Stimulated activated CD8-positive, alpha-beta memory T cell treated with anti-CD3 and anti-CD28 coated beads, Interleukin-7, amount 100 ng/mL, for 24 hours (primary cell): Measurements from ENCODE around the gene PLXNB2.

Source experiments
- DNase-seq: peaks from one replicate; pipeline ENCODE4 v3.0.0-alpha.2; 2020; ENCODE audit warnings: low read depth

Gene PLXNB2

DNA sequence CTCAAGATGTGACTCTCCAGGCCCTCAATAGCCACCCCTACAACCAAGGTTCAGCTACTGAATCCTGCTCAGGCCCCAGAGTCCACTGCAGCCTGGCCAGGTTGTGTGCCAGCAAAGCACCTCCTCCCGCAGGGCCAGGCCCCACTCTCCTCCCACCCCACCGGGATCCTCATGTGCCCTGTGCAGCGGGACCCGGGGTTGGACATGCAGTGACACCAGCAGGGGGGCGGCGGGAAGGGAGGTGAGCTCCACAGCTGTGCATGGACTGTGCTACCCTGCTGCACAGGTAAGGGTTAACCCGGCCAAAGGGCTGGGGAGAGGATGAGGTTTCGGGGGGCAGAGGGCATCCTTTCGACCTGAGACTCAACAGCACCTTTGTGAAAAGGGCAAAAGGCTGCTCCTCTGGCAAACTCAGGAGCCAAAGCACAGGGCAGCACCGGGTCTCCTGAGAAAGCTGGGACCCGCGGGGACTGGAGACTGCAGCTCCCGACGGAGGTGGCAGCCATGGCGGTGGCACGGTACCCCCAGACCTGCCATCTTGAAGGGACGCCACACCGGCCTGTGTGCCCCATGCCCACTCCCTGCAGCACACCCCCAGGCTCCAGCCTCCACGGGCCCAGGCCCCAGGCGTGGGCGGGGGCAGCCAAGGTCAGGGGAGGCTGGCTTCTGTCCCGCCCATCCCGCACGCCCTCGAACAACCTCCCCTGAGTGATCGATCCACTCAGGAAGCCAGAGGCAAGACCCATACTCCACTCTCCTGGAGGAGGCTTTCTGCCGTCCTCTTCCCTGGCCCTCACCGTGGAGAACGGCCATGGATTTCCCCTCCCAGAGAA is 10.6 kb downstream of the PLXNB2 start:
- DNase-seq: no peak

DNA sequence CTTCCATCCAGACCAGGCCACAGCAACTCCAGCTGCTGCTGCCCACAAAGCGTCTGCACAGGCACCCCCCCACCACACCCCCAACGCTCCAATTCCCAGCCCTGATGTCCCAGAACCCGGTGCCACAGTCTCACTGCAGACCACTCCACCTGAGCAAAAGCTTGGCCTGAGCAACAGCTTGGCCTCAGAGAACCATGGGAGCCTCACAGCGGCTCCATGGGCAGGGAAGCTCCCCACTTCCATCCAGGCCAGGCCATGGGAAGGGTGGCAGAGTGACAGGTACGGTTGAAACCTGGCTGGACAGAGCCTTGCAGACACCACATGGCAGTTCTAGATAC is 13.2 kb downstream of the PLXNB2 start:
- no peak for DNase-seq

DNA sequence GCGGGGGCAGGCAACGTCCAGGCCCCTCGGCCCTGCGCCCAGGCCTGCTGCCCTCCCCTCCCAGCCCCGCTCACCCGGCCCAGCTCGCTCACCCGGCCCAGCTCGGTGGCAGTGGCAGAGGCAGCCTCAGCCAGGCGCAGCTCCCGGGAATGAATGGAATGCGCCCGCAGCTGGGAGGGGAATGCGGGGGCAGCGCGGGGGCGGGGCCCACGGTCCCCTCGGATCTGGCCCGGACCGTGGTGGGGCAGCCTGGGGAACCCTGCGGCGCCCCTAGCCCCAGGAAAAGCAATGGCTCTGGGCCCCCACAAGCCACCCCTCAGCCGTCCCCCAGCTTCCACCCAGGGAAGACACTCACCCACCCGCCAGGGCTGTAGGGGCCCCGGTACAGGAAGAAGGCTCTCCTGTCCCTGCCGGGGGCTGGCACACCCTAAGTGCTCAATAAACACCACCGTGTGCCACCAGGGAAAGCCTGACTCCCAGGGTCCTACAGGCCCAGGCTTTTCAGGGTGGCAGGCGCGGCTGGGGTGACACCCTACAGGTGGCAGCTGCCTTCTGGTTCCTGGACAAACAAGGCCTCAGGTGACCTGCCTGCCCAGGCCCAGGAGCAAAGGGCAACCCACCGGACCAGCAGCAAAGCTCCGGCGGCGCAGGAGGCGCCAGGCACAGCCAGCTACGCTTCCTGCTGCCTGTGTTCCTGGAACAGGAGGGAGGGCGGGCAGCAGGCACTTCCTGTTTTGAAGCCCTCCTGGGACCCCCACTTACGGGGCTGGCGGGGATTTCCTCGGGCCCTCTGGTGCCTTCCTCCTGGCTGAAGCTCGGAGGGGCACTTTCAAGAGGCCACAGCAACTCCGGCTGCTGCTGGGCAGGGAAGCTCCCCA is 13.8 kb downstream of the PLXNB2 start:
- no peak for DNase-seq

DNA sequence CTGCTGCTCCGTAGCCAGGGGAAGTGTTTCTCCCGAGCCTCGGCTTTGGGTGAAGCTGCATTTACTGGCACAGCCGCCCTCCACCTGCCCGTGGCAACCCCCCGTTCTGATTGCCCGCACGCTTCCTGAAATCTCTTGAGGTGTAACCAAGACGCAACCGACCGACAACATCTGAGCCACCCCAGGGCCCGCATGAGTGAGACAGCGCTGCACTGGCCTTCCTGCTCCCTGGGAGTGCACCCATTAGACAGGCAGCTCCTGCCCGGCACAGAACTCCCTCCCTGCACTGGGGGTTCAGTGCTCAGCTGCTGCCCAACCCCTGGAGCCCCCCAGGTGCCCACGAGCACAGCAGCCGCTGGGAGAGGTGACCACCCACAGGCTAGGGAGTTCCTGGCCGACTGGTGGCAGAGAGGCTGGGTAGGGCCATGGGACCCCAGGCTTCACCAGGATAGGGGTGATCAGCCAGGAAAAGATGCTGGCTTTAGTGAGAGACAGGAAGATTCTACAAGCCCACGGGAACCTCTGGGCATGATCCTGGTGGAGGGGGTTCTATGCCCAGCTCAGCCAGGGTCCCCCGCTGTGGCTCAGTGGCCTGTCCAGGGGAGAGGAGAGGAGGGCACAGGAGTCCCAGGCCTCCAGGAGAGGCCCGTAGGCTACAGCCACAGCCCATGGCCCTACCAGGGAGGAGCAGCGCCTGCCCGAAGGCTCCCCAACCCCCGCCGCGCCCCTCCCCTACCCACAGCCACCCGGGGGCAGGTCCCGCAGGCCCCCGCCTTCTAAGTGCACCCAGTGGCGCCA is 14.6 kb downstream of the PLXNB2 start:
- no peak for DNase-seq

DNA sequence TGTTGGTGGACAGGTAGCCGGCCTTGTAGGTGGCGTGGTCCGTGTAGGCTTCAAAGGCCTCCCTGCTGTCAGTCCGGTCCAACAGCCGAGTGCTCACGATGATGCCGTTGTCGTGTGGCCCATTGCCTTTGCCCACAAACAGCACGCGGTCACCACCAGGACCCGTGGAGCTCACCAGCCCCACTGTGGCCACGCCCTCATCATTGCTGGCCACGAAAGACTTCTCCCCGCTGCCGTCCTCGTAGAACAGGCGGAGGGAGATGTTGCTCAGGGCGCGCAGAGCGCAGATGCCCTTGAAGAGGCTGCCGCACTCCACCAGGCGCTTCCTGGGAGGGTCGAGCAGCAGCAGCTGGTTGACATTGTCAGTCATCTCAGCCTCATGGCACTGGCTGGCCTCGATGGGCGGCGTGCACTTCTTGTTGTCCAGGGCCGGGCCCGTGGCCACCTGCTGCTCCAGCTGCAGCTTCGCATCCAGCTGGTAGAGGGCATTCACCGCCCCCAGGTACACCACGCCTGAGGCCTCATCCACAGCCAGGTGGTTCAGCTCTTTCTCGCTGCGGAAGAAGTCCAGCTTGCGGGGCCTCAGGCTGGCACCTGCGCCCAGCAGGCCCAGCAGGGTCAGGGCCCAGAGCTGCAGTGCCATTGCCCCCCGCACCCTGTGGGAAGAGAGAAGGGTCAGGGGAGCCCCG is 17.4 kb downstream of the PLXNB2 start:
- DNase-seq: no peak

DNA sequence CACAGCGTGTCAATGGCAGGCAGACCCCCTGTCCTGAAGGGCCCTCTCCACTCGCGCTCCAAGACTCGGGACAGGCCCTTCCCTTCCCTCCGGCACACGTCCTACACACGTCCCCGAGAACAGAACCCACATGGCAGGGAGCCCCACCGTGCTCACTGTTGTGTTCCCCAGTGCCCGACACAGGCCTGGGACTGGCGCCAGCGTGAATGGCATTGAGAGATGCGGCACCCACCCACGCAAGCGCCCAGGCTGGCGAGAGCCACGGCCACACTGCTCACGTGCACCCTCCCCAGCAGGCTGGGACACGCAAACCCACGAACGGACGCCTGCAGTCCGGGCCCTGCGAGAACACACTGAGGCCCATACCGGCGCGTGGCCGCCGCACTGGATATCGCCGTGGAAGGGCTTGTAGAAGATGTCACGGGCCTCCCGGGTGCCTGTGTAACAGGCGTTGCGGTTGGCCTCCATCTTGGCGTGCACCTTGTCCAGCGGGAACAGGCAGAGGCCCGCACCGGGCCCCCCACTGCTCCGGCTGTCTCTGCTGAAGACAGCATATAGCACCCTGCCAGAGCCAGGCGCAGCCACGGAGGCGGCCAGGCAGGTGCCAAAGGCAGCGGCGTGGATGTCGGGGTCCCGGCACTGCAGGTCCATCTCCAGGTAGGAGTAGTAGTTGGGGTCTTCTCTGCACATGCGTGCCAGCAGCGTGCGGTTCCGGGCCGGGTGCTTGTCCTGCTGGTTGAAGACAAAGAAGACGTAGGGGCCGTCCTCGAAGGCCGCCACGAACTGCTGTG is 18.1 kb downstream of the PLXNB2 start:
- no peak for DNase-seq

DNA sequence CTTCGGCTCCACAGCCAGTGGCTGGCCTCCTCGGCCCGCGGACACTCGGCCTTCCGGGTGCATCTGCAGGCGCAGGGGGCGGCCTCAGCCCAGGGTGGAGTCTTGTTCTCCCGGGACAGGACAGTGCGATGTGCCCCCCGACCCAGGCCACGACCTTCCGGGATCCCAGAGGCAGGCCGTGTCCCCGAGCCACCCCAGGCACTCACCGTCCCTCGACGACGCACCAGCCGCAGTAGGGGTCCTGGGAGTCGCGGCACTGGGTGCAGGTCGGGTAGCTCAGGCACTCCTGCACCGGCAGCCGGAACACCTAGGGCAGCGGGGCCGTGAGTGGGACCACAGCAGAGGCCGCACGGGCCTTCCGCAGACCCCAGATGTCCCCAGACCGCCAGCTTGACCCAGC is 19.7 kb downstream of the PLXNB2 start:
- DNase-seq: no peak

DNA sequence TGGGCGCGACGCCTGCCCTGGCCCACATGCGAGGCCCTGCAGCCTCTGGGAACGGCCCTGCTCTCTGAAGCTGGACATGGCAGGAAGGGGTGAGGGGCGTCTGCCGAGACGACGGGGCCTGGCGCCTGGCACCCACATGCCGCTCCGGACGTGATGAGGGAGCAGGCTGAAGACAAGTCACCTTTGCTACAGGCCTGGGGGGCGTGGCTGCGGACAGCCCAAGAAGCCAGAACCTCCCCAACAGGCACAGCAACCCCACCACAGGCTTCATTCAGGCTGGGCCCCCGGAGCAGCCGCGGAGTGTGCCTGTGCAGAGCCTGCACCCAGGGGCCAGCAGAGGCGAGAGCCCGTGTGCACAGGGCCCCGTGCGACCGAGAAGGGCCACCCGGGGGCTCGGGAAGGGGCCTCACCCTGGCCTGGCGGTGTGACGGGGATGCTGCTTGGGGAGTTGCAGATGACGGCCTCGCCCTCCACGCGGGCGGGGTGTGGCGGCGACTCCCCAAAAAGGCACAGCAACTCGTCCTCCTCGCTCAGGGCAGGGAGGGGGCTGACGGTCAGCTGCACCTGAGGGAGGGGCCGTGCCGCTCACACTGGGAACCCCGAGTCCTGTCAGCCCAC is 20.6 kb downstream of the PLXNB2 start:
- no peak for DNase-seq

DNA sequence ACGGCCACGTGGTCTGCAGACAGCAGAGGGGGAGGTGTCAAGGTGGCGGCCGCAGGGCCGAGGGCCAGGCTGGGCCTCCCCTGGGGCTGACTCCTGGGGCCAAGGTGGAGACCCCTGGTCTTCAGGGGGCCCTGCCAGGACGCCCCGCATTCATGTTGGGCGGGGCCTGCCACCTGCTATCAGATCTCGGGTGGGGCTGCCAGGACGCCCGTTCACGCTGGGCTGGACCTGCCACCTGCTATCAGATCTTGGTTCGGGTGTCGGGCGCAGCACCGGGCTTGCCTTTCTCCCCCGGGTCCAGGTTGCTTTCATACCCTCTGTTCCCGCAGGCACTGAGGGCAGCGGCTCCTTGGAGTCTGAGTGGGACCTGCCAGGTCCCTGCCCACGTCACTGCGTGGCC is 21.2 kb downstream of the PLXNB2 start:
- no peak for DNase-seq

DNA sequence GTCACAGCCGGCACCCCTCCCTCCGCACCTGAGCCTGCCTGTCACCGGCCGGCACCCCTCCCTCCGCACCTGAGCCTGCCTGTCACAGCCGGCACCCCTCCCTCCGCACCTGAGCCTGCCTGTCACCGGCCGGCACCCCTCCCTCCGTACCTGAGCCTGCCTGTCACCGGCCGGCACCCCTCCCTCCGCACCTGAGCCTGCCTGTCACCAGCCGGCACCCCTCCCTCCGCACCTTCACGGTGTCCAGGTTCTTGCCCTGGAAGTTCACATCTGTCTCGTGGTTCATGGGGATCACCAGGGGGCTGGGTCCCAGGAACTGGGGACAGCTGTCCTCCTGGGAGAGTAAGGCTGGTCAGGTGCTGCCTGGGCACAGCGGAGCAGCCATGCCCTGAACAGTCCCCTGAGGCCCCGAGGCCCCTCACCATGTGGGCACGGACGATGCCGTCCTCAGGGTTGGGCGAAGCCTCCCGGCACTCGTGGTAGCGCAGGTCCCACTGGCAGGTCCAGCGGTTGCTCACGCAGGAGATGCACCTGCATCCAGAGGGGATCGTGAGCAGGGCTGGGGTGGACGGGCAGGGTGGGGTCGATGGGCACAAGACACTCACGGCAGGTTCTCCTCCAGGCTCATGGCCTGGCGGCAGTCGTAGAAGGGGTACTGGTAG is 21.7 kb downstream of the PLXNB2 start:
- DNase-seq: no peak

DNA sequence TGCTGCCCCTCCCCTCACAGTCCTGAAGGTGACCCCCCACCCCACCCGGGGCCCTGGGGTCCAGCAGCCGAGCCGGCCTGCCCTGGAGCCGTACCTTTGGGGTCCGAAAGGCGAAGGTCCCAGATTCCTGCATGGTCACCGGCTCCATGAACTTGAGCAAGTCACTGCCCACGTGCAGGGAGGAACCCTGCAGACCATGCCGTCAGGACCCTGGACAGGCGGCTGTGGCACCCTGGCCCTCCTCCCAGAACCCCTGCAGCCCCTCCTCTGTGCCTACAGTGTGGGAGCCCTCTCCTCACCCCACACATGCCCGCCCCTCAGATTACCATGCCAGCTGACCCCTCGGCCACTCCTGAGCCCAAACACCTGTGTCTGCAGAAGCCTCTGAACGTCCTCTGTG is 23.0 kb downstream of the PLXNB2 start:
- no peak for DNase-seq

DNA sequence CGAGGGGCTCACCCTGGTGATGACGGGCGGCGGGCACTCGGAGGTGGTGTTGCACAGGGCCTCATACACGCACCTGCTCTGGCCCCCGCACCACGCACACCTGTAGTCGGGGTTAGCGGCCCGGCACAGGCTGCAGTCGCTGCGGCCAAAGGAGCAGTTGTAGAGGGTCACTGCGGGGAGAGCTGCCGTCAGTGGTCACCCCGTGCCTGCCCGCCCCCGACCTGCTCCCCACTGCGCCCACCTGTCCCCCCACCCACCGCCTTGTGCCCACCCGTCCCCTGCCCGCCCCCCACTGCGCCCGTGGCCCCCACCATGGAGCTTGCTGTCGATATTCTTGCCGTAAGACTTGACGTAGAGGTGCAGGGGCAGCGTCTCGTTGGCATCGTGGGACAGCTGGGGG is 23.6 kb downstream of the PLXNB2 start:
- DNase-seq: no peak

DNA sequence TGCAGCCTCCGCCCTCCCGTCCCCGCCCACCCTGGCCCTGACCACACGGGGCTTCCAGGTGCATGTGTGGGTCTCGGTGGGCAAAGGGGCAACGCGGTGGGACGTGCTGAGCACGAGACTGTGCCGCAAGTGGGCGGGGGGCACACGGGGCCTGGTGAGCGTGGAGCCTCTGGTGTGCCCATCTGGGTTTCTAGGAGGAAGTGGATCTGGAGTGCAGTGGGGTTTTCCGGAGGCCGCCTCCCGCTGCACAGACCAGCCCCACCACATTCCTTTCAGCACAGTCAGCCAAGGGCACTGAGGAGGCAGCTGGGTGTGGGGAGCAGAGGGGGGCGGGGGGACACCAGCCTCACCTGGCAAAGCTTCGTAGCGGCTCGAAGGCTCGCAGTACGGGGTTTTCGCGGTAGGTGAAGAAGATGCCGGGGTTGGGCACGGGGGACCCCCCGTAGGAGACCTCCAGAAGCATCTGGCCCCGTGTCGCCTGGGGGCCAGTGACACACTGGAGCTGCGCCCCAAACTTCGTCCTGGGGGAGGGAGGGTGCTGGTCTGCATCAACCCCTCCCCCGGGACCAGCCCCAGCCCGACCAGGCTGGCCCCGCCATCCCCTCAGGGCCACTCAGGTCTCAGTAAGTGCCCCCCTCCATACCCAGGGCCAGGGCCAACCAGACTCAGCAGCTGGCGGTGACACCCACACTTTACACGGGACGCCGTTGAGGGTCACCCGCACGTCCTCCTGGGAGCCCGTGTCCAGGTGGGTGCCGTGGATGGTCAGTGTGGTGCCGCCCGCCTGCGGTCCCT is 24.9 kb downstream of the PLXNB2 start:
- no peak for DNase-seq

DNA sequence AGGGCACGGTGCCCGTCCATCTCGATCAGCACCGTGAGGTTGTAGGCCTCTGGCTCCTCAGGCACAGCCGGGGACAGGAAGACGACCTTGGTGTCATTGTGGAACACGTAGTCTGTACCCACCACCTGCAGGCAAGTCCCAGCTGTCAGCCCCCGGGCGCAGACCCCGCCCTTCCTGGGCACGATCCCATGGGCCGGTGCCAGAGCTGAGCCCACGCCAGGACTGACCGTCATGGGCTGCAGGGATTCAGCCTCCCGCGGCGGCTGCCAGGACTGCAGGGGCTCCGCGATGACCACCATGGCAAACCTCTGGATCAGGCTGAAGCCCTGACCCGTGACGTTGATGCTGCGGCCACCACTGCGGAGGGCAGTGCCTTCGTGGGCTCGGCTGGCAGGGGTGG is 25.5 kb downstream of the PLXNB2 start:
- no peak for DNase-seq

DNA sequence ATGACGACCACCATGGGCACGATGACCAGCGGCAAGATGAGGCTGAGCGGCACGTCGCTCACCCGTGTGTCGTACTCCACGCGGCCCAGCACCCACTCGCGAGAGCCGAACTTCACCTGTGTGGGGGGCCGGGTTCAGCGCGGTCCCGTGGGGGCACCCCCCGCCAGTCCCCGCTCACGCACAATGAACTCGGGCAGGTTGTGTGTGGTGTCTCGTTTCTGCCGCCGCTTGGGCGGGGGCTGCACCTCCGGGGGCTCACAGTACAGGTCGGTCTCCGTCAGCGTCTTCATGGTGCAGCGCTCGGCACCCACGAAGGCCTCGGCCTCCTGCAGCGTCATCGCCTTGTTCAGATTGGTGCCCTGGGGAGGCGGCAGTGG is 26.1 kb downstream of the PLXNB2 start:
- no peak for DNase-seq

DNA sequence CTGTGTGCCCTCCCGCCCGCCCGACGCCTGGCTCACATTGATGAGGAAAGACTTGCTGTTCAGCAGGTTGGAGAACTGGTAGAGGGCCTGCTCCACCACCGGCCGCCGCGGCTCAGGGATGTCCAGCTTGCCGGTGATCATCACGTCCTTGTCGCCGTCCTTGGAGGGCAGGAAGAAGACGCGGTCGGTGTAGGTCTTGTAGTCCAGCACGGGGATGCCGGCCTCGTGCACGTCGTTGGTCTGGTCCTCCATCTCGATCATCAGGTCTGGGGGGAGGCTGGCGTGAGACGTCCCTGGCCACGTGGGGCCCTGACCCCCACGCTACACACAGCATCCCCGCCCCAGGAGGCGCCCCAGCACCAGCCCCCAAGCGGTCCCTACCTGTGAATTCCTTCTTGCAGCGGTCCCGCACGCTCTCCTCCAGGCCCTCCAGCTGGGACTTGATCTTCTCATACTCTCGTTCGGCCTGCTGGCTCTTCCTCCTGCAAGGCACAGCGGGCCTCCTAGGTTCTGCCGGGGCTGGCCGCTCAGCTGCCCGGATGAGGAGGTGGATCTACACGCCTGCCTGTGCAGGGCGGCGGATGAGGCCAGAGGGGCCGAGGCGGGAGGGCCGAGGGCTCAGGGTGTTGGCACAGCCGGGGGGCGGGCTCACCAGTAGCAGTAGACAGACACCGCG is 26.6 kb downstream of the PLXNB2 start:
- DNase-seq: no peak

DNA sequence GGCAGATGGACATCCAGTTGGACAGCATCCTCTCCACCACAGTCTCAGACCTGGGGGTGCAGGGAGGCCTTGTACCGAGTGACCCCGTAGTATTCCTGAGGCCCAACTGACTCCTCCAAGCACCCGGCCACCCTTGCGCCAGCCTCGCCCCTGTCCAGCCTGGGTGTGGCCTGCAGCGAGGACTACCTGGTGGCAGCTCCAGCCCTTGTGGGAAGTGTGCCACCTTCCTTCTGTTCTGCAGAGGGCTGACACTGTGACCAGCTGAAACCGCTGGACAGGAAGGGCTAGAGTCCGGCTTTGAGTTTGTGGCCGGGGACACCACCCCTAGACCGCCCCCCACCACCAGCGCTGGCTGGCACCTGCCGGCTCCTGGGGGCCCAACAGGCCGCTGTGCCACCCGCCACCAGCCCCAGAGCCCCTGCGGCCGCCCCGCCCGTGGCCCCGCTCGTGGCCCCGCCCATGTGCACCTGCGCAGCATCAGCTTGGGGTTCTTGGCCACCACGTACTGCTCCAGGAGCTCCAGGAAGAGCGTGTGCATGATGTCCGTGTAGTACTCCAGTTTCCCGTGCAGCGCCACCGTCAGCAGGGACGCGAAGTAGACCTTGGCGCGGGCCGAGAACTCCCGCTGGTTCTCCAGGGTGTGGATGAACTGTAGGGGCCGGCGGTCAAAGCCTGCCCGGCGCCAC is 27.3 kb downstream of the PLXNB2 start:
- DNase-seq: no peak

DNA sequence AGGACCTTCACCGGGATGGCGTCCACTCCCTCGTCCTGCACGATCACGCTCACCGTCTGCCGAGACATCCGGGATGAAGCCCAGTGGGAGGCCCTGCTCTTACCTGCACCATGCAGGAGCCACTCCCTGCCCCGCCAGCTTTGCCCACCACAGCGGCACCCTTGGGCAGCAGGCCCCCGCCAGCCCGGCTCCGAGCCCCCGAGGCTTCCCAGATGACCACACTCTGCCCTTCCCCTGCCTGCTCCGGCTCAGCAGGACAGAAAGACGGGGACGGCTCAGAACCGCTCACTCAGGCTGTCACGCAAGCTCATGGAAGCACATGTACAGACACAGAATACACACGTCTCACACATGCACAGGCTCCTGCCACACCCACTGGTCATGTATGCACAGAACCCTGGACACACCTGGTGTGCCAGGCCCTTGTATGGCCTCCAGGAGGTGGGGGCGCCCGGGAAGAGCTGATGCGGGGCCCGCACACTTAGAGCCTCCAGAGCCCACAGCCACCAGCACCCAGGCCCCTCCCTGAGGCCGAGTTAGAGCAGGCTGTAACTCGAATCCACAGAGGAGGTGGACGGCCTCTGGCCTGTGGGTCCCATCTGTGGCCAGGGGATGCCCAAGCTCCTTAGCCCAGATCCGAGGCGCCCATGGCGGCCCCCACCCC is 28.4 kb downstream of the PLXNB2 start:
- no peak for DNase-seq
